Activated T-cell treated with anti-CD3 and anti-CD28 coated beads, Interleukin-2, amount 50 U/mL, for 4 hours (primary cell): ENCODE data around the gene OSBPL8. TPM values are rescaled to one million over a fixed set of nuclear protein-coding genes. Genes with fewer than 3 reads are reported as not detected.

Experiments
- ATAC-seq, 2 donors: fragments of 200-7000 bp; cut with Tn5 transposase; one replicate each; pipeline ENCODE4 v1.10.0; 2021
- DNase-seq: peaks from one replicate; pipeline ENCODE4 v3.0.0-alpha.2; 2020
- H3K27me3 Mint-ChIP-seq: one replicate; pipeline ENCODE4 v1.8.0; 2021; ENCODE audit warnings: low read depth, mixed read lengths
- H3K36me3 Mint-ChIP-seq: one replicate; pipeline ENCODE4 v1.8.0; 2022; ENCODE audit warnings: mixed read lengths; ENCODE audit not compliant: insufficient read depth
- H3K4me1 Mint-ChIP-seq: one replicate; pipeline ENCODE4 v1.8.0; 2021; ENCODE audit warnings: low read depth, mixed read lengths
- H3K4me3 Mint-ChIP-seq: one replicate; pipeline ENCODE4 v1.8.0; 2021; ENCODE audit warnings: mild to moderate bottlenecking, moderate library complexity, mixed read lengths
- H3K9me3 Mint-ChIP-seq: one replicate; pipeline ENCODE4 v1.8.0; 2021; ENCODE audit warnings: mixed read lengths
- total RNA-seq, 3 donors: library from RNA; stranded (reverse); gene quantifications; one replicate each; pipeline ENCODE4 v1.2.1, GENCODE V29; 2021

The OSBPL8 gene
- total RNA-seq, 3 donors from 2014 or later, result 81.3 to 91.9 (median 87.3) TPM

GRCh38 chr12:76450690-76451089, 108.9 kb downstream of the OSBPL8 start:
- Mint-ChIP-seq H3K4me1 (peaks cover 31% of the 10 kb centered on the region), H3K9me3 (no peaks in the 10 kb centered on the region), H3K27me3 (no peaks in the 10 kb centered on the region), H3K4me3 (no peak overlapping the region), H3K36me3 (peaks cover 33% of the 10 kb centered on the region)
- DNase-seq (no peak), ATAC-seq (no peak)

GRCh38 chr12:76449993-76450392, 109.6 kb downstream of the OSBPL8 start:
- Mint-ChIP-seq H3K27me3 (no peaks in the 10 kb centered on the region), H3K4me1 (peaks cover 33% of the 10 kb centered on the region), H3K9me3 (no peaks in the 10 kb centered on the region), H3K4me3 (no peak overlapping the region), H3K36me3 (peaks cover 38% of the 10 kb centered on the region)
- ATAC-seq, result no peak
- DNase-seq, result no peak

GRCh38 chr12:76449583-76449982, 110.0 kb downstream of the OSBPL8 start:
- H3K27me3 Mint-ChIP-seq, result no peaks in the 10 kb centered on the region
- peaks cover 36% of the 10 kb centered on the region for H3K4me1 Mint-ChIP-seq
- H3K9me3 Mint-ChIP-seq, result no peaks in the 10 kb centered on the region
- H3K4me3 Mint-ChIP-seq, result no peak overlapping the region
- ATAC-seq (peak; percentile 30 to 54), DNase-seq (no peak)
- H3K36me3 Mint-ChIP-seq, result peaks cover 40% of the 10 kb centered on the region

GRCh38 chr12:76449016-76449415, 110.6 kb downstream of the OSBPL8 start:
- H3K4me1 Mint-ChIP-seq, result peaks cover 41% of the 10 kb centered on the region
- H3K36me3 Mint-ChIP-seq, result peaks cover 40% of the 10 kb centered on the region
- H3K27me3 Mint-ChIP-seq, result no peaks in the 10 kb centered on the region
- no peaks in the 10 kb centered on the region for H3K9me3 Mint-ChIP-seq
- H3K4me3 Mint-ChIP-seq, result no peak overlapping the region
- no peak for ATAC-seq
- no peak for DNase-seq

GRCh38 chr12:76446090-76446489, 113.5 kb downstream of the OSBPL8 start:
- Mint-ChIP-seq H3K4me3 (no peak overlapping the region), H3K36me3 (peaks cover 33% of the 10 kb centered on the region), H3K9me3 (no peaks in the 10 kb centered on the region), H3K4me1 (peaks cover 47% of the 10 kb centered on the region), H3K27me3 (no peaks in the 10 kb centered on the region)
- DNase-seq, result no peak
- ATAC-seq, result no peak

- no peak overlapping the region for H3K4me3 Mint-ChIP-seq
- DNase-seq (no peak), ATAC-seq (peak in 1 of 2 donors; percentile 20)
- no peaks in the 10 kb centered on the region for H3K9me3 Mint-ChIP-seq
- peaks cover 34% of the 10 kb centered on the region for H3K36me3 Mint-ChIP-seq
- no peaks in the 10 kb centered on the region for H3K27me3 Mint-ChIP-seq
- H3K4me1 Mint-ChIP-seq, result peaks cover 49% of the 10 kb centered on the region
Measured at GRCh38 chr12:76445462-76445861, 114.1 kb downstream of the OSBPL8 start.

GRCh38 chr12:76444408-76444984, 115.1 kb downstream of the OSBPL8 start:
- Mint-ChIP-seq H3K27me3 (no peaks in the 10 kb centered on the region), H3K36me3 (peaks cover 32% of the 10 kb centered on the region), H3K4me3 (no peak overlapping the region), H3K4me1 (peaks cover 44% of the 10 kb centered on the region), H3K9me3 (no peaks in the 10 kb centered on the region)
- DNase-seq (no peak), ATAC-seq (peak; percentile 71 to 74)

- DNase-seq (no peak), ATAC-seq (no peak)
- Mint-ChIP-seq H3K27me3 (no peaks in the 10 kb centered on the region), H3K9me3 (peaks cover 5% of the 10 kb centered on the region), H3K4me3 (no peak overlapping the region), H3K4me1 (peaks cover 35% of the 10 kb centered on the region), H3K36me3 (peaks cover 38% of the 10 kb centered on the region)
Measured at GRCh38 chr12:76441016-76441415, 118.6 kb downstream of the OSBPL8 start.

GRCh38 chr12:76432733-76433132, 126.8 kb downstream of the OSBPL8 start:
- Mint-ChIP-seq H3K36me3 (peaks cover 60% of the 10 kb centered on the region), H3K4me1 (peaks cover 27% of the 10 kb centered on the region), H3K4me3 (no peak overlapping the region), H3K9me3 (peaks cover 45% of the 10 kb centered on the region), H3K27me3 (no peaks in the 10 kb centered on the region)
- DNase-seq, result no peak
- ATAC-seq, result no peak

GRCh38 chr12:76428117-76428516, 131.5 kb downstream of the OSBPL8 start:
- H3K4me1 Mint-ChIP-seq, result peaks cover 32% of the 10 kb centered on the region

GRCh38 chr12:76426160-76426559, 133.4 kb downstream of the OSBPL8 start:
- ATAC-seq (no peak), DNase-seq (no peak)
- peaks cover 23% of the 10 kb centered on the region for H3K9me3 Mint-ChIP-seq
- H3K27me3 Mint-ChIP-seq, result no peaks in the 10 kb centered on the region
- H3K36me3 Mint-ChIP-seq, result peaks cover 30% of the 10 kb centered on the region
- no peak overlapping the region for H3K4me3 Mint-ChIP-seq
- H3K4me1 Mint-ChIP-seq, result peaks cover 32% of the 10 kb centered on the region

More at GRCh38 chr12:76428117-76428516, 131.5 kb downstream of the OSBPL8 start:
- DNase-seq (no peak), ATAC-seq (no peak)
- Mint-ChIP-seq H3K4me3 (no peak overlapping the region), H3K36me3 (peaks cover 46% of the 10 kb centered on the region), H3K27me3 (no peaks in the 10 kb centered on the region), H3K9me3 (peaks cover 42% of the 10 kb centered on the region)

GRCh38 chr12:76424941-76425340, 134.6 kb downstream of the OSBPL8 start:
- Mint-ChIP-seq H3K36me3 (peaks cover 20% of the 10 kb centered on the region), H3K27me3 (no peaks in the 10 kb centered on the region), H3K4me1 (peaks cover 22% of the 10 kb centered on the region), H3K9me3 (peaks cover 20% of the 10 kb centered on the region), H3K4me3 (no peak overlapping the region)
- ATAC-seq (no peak), DNase-seq (no peak)

- no peak for DNase-seq
- peaks cover 19% of the 10 kb centered on the region for H3K4me1 Mint-ChIP-seq
- peaks cover 18% of the 10 kb centered on the region for H3K36me3 Mint-ChIP-seq
- H3K4me3 Mint-ChIP-seq, result no peak overlapping the region
- no peak for ATAC-seq
- peaks cover 20% of the 10 kb centered on the region for H3K9me3 Mint-ChIP-seq
- no peaks in the 10 kb centered on the region for H3K27me3 Mint-ChIP-seq
Measured at GRCh38 chr12:76422543-76423438, 136.8 kb downstream of the OSBPL8 start.

GRCh38 chr12:76422154-76422542, 137.4 kb downstream of the OSBPL8 start:
- H3K4me3 Mint-ChIP-seq, result no peak overlapping the region
- peaks cover 20% of the 10 kb centered on the region for H3K9me3 Mint-ChIP-seq
- H3K36me3 Mint-ChIP-seq, result peaks cover 21% of the 10 kb centered on the region
- ATAC-seq (no peak), DNase-seq (no peak)
- H3K27me3 Mint-ChIP-seq, result no peaks in the 10 kb centered on the region
- H3K4me1 Mint-ChIP-seq, result peaks cover 22% of the 10 kb centered on the region

GRCh38 chr12:76421046-76421445, 138.5 kb downstream of the OSBPL8 start:
- peaks cover 23% of the 10 kb centered on the region for H3K4me1 Mint-ChIP-seq
- H3K36me3 Mint-ChIP-seq, result peaks cover 13% of the 10 kb centered on the region
- DNase-seq, result no peak
- ATAC-seq, result no peak
- peaks cover 10% of the 10 kb centered on the region for H3K9me3 Mint-ChIP-seq
- H3K27me3 Mint-ChIP-seq, result no peaks in the 10 kb centered on the region
- no peak overlapping the region for H3K4me3 Mint-ChIP-seq
